Stimulated activated CD8-positive, alpha-beta memory T cell treated with anti-CD3 and anti-CD28 coated beads, Interleukin-4, amount 100 ng/mL, for 4 hours (primary cell): ENCODE results near the gene SNX24.
"Not testable (repeated sequence)": the region's sequence is repeated elsewhere in the genome, so short reads cannot be mapped to it uniquely, and the experiment has no call there.

Source experiments
- DNase-seq, 2 donors: peaks; one replicate each; pipeline ENCODE4 v3.0.0-alpha.2; 2020; ENCODE audit warnings: low read depth in 2 of 2, low spot score in 1 of 2

Gene SNX24, protein sequence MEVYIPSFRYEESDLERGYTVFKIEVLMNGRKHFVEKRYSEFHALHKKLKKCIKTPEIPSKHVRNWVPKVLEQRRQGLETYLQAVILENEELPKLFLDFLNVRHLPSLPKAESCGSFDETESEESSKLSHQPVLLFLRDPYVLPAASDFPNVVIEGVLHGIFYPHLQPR

GRCh38 chr5:122845229-122846050, at the start of gene SNX24:
SNX24 (plus strand) TSS chr5:122845613; CDS start chr5:122845634, 21 bp downstream.
- DNase-seq: peak in 1 of 2 donors; percentile 36

DNA sequence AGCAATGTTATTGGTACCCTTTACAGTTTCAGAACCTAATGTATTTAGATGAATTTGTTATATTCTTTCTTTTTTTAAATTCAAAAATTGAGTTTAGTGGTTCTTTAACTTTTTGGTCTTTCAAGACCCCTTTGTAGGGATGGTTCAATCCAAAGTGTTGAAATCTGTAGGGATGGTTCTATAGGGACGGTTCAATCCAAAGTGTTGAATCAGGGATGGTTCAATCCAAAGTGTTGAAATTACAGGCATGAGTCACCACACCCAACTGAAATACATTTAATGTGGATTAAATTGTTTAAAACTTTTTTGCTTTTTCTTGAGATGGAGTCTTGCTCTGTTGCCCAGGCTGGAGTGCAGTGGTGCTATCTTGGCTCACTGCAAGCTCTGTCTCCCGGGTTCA, 39.9 kb upstream of the SNX24 start:
- no peak for DNase-seq

DNA sequence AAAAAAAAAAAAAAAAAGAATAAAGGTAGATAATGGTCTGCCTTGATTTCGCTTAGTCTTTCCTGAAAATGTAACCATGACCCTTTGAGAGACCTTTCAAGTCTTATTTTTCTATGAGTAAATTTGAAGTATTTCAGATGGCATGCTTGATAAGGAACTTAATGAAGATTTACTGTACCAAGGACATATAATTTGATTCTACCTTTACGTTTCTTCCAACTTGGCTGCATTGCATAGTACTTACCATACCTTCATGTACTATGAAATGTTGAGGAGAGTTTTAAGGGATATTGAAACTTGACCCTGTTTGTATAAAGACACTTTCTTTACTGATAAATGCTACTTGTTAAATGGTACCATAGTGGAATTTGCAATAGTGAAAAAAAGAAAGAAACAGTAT, 35.0 kb upstream of the SNX24 start:
- no peak for DNase-seq

GRCh38 chr5:122815218-122815767, 30.1 kb upstream of the SNX24 start:
- DNase-seq: no peak

DNA sequence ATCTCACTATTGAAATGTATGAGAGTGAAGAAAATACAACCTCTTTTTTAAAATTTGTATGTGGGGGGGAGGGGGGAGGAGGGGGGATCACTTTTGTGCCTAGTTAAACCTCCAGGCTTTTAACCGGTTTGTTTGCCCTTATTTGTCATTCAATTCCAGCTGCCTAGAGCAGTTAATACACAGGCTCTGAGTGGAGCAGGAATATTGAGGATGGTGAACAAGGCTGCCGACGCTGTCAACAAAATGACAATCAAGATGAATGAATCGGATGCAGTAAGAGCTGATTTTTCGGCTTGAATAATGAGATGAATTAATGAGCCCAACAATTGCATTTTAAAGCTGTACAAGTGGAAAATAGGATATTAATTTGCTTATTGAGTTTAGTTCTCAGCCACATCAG, 28.7 kb upstream of the SNX24 start:
- DNase-seq: no peak

GRCh38 chr5:122831984-122832383, 13.4 kb upstream of the SNX24 start:
- no peak for DNase-seq

DNA sequence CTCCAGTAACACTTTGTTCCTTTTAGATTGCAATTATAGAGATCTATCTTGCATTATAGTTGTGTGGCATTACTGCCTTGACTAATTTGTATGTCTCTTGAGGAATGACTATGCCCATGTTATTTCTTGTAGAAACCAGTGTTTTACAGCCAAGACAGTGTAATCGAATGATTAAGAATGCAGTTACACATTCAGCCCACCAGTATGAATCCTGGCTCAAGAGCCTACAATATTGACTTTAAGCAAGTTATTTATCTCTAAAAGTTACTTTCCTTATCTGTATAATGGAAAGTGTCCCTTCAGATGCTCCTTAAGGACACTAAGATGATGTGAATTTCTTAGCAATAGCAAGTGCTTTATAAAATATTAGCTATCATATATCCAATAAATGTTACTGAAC, 9.7 kb upstream of the SNX24 start:
- no peak for DNase-seq

DNA sequence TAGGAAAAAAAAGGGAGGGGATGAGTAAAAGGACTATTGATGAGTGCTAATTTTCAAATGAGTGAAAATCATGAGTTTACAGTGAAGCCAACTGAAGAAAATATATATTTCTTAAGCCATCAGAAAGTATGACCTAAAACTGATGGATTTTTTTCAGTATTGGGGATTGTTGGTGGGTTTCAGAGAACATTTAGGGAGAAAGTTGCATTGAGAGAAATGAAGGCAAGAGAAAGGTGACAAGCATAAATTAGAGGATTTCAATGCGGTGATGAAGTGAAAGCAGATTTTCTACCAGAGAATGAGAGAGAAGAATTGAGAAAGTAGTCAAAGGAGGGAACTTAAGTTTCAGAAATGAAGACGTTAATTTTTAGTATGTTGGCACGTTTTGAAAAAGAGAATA, 8.5 kb upstream of the SNX24 start:
- no peak for DNase-seq

DNA sequence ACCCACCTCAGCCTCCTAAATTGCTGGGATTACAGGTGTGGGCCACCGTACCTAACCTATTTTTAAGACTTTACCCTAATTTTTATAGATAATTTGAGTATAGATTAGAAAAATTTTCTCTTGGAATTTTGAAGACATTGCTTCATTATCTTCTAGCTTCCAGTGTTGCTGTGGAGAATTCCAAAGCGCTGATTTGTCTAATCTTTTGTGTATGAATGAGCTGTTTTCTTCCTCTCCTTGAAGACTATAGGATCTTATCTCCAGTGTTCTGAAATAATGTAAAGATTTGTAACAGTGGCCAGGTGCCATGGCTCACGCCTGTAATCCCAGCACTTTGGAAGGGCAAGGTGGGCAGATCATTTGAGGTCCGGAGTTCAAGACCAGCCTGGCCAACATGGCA, 5.7 kb upstream of the SNX24 start:
- DNase-seq: no peak

- DNase-seq: no peak
Observed at GRCh38 chr5:122842016-122842580, 3.3 kb upstream of the SNX24 start.

GRCh38 chr5:122844136-122844909, 1.1 kb upstream of the SNX24 start:
- DNase-seq: no peak

- DNase-seq: no peak
Observed at GRCh38 chr5:122844910-122845228, 544 bp upstream of the SNX24 start.

- DNase-seq: no peak
Observed at GRCh38 chr5:122846051-122846550, 688 bp downstream of the SNX24 start.

GRCh38 chr5:122847687-122848081, 2.3 kb downstream of the SNX24 start:
- DNase-seq: no peak

GRCh38 chr5:122849771-122850170, 4.4 kb downstream of the SNX24 start:
- no peak for DNase-seq

GRCh38 chr5:122857538-122857937, 12.1 kb downstream of the SNX24 start:
- not testable (repeated sequence) for DNase-seq

DNA sequence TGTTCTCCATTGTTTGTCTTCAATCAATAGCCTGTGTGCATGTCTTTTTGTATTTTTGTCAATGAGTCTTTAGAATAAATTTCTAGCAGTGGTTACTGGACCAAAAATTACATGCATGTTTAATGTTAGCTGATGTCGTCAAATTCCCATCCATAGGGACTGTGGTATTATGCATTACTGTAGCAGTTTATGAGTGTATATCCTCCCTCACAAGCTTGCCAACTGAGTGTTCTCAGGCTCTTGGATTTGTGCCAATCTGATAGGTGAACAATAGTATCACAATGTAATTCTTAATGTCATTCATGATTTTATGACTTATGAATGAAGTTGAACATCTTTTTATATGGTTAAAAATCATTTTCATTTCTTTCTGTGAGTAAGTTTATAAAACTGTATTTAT, 13.0 kb downstream of the SNX24 start:
- DNase-seq: no peak

DNA sequence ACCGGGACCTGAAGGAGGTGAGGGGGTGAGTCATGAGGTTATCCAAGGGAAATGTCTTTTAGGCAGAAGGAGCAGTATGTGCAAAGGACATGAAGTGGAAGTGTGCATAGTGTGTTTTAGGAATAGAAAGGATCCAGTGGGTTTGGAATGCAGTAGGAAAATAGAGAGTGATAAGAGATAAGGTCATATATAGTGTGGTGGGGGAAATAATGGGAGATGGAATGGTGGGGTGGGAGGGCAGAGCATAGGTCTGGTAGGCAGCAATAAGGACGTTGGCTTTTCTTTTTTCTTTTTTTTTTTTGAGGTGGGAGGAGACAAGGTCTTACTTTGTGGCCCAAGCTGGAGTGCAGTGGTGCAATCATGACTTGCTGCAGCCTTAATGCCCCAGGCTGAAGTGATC, 17.8 kb downstream of the SNX24 start:
- no peak for DNase-seq

DNA sequence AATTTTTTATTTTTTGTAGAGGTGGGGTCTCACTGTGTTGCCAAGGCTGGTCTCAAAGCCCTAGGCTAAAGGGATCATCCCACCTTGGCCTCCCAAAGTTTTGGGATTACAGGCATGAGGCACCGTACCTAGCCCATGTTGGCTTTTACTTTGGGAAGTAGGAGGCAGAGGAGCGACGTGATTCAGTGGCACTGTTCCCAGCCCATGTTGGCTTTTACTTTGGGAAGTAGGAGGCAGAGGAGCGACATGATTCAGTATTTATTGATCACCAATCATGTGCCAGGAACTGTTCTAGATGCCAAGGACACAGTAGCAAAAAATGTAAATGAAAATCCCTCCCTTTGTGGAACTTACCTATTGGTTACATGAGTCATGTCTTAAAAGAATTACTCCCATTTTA, 18.3 kb downstream of the SNX24 start:
- no peak for DNase-seq

DNA sequence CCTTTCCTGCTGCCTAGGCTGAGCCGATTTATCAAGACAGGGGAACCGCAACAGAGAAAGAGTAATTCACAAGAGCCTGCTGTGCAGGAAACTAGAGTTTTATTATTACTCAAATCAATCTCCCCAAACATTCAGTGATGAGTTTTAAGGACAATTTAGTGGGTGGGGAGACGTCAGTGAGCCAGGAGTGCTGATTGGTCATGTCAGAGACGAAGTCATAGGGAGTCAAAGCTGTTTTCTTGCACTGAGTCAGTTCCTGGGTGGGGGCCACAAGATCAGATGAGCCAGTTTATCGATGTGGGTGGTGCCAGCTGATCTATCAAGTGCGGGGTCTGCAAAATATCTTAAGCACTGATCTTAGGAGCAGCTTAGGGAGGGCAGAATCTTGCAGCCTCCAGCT, 19.0 kb downstream of the SNX24 start:
- no peak for DNase-seq

GRCh38 chr5:122864842-122865241, 19.4 kb downstream of the SNX24 start:
- DNase-seq: no peak
